AG10803 (cell line): Measurements from ENCODE around the gene CCL7.

Source experiments
- DNase-seq: peaks from one replicate; pipeline ENCODE4 v3.0.0; 2010; ENCODE audit warnings: low read depth
- H3K4me3 ChIP-seq: 2 replicates; pipeline ENCODE4 v1.5.1; 2011; ENCODE audit warnings: mild to moderate bottlenecking, low read length, control low read depth
- CTCF ChIP-seq: conservative IDR thresholded peaks from 2 replicates; pipeline ENCODE4 v1.5.1; 2011; ENCODE audit warnings: mild to moderate bottlenecking, low read length, control low read depth, inconsistent platforms

The CCL7 gene

GRCh38 chr17:34319039-34319483 is 49.0 kb downstream of the CCL7 start, which contains the start of gene CCL8:
CCL8 (plus strand) TSS chr17:34319435; CDS start chr17:34319502, 67 bp downstream.
- TF ChIP-seq CTCF = no peak
- H3K4me3 ChIP-seq = no peak within 1 kb of the TSS
- DNase-seq = no peak
